ENCODE measurements around the gene PTPRG.

- no peak for TF ChIP-seq CTCF (IDR thresholded peaks at IDR 0.05)
- TF ChIP-seq POLR2A (IDR thresholded peaks at IDR 0.05) = no peak
These were observed 301.4 kb downstream of the PTPRG start for GRCh38 chr3:61862614-61863289.

Measured in right lobe of liver (tissue), 4 donors.